Transverse colon (tissue), 4 donors: ENCODE results near the gene SMKR1. TPM values are rescaled to one million over a fixed set of nuclear protein-coding genes. Genes with fewer than 3 reads are reported as not detected.

ENCODE experiments used
- DNase-seq: peaks from one replicate; pipeline ENCODE4 v3.0.0-alpha.2; 2019
- H3K27ac ChIP-seq, 4 donors: fragments of 200-600 bp; sonication (generic); 2 replicates each; pipeline ENCODE4 v1.5.1; 2016 to 2018; ENCODE audit warnings: inconsistent platforms in 4 of 4
- H3K27me3 ChIP-seq: fragments of 200-600 bp; sonication (generic); 2 replicates; pipeline ENCODE4 v1.5.1; 2017; ENCODE audit warnings: inconsistent platforms
- H3K36me3 ChIP-seq, 4 donors: fragments of 200-600 bp; sonication (generic); 2 replicates each; pipeline ENCODE4 v1.5.1; 2017 to 2019; ENCODE audit warnings: inconsistent platforms in 4 of 4
- H3K4me1 ChIP-seq, 4 donors: fragments of 200-600 bp; sonication (generic); 2 replicates each; pipeline ENCODE4 v1.5.1; 2017 to 2020; ENCODE audit warnings: inconsistent platforms in 4 of 4
- H3K4me3 ChIP-seq, 4 donors: fragments of 200-600 bp; sonication (generic); 1 replicate in 1 of 4; 2 replicates in 3 of 4; pipeline versions ENCODE4 v1.5.1 to v1.6.1; 2017 to 2019; ENCODE audit warnings: inconsistent platforms in 4 of 4
- H3K9me3 ChIP-seq, 2 donors: fragments of 200-600 bp; sonication (generic); 2 replicates each; pipeline ENCODE4 v1.5.1; 2017 to 2019; ENCODE audit warnings: inconsistent platforms in 2 of 2
- CTCF ChIP-seq, 5 experiments: fragments of 200-600 bp in 3 of 5; fragments of 450-650 bp in 2 of 5; sonication (generic) in 3 of 5; IDR thresholded peaks; 1 replicate in 2 of 5; 2 replicates in 3 of 5; pipeline ENCODE4 v1.5.1; 2016 to 2017; ENCODE audit warnings: antibody characterized with exemption in 5 of 5, inconsistent platforms in 3 of 5, mild to moderate bottlenecking in 2 of 5, moderate library complexity in 1 of 5
- EP300 ChIP-seq: sonication (generic); formaldehyde crosslinking; IDR thresholded peaks from one replicate; pipeline ENCODE4 v1.6.1; 2017; ENCODE audit warnings: antibody characterized with exemption, low read depth
- POLR2A ChIP-seq: fragments of 450-650 bp; IDR thresholded peaks from one replicate; pipeline ENCODE4 v1.6.1; 2016; ENCODE audit warnings: antibody characterized with exemption, mild to moderate bottlenecking, moderate library complexity
- POLR2AphosphoS5 ChIP-seq, 3 donors: sonication (generic); formaldehyde crosslinking; IDR thresholded peaks; one replicate each; pipeline ENCODE4 v1.6.1; 2016; ENCODE audit warnings: antibody characterized with exemption in 3 of 3
- WGBS, 2 donors: methylation state at CpG; one replicate each; pipeline ENCODE4 v1.1.5; 2018; ENCODE audit warnings: low coverage in 1 of 2; 5-methylcytosine and 5-hydroxymethylcytosine counted together
- in situ Hi-C, 4 donors: fragments of 200-750 bp; cut with MboI; loops; one replicate each; pipeline versions ENCODE4 v1.15.0 to v1.15.1; 2017; ENCODE audit warnings: low sequenced_read_pairs in 3 of 4, low pct_ligation_motif_present in 1 of 4, low pct_unique_long_range_greater_than_20kb in 1 of 4
- intact Hi-C: fragments of 100-400 bp; cut with DNase I; formaldehyde crosslinking; loops from one replicate; pipeline ENCODE4 v1.15.1; 2023; ENCODE audit warnings: low total_unique reads
- total RNA-seq, 4 donors: library from RNA; depleted of rRNA; stranded (reverse); fragments of >200 nt; gene quantifications; one replicate each; pipeline ENCODE4 v1.1.0, GENCODE V29; 2016

The SMKR1 gene
- total RNA-seq, 4 donors from 2014 or later, result not detected

- no peak overlapping the region for H3K27ac ChIP-seq
- H3K9me3 ChIP-seq, result no peaks in the 10 kb centered on the region
- 89 to 100% methylated on average over 1 to 3 of the region's 3 CpGs for WGBS, 2 donors
- no peaks in the 10 kb centered on the region for H3K27me3 ChIP-seq
- intact Hi-C loops, result no loop called here
- H3K4me1 ChIP-seq, result peaks cover 0 to under 1% (median 0%) of the 10 kb centered on the region in 4 donors
- H3K4me3 ChIP-seq, result no peak overlapping the region
- in situ Hi-C loops, result loop anchor here (25.0 kb wide), 2 partner anchors 104 to 254 kb away; no protein-coding TSS in a partner anchor
- no peak for DNase-seq
- no peaks in the 10 kb centered on the region for H3K36me3 ChIP-seq
- TF ChIP-seq EP300, result no peak
- TF ChIP-seq CTCF (IDR thresholded peaks at IDR 0.05), result no peak
- TF ChIP-seq POLR2A, result no peak
- TF ChIP-seq POLR2AphosphoS5 (IDR thresholded peaks at IDR 0.05), result no peak
Measured at GRCh38 chr7:129466796-129467195, 35.5 kb upstream of the SMKR1 start.

- no peak overlapping the region for H3K4me3 ChIP-seq
- no peaks in the 10 kb centered on the region for H3K27me3 ChIP-seq
- no peak for DNase-seq
- no peak overlapping the region for H3K27ac ChIP-seq
- intact Hi-C loops (no loop called here), in situ Hi-C loops (loop anchor here (25.0 kb wide), 2 partner anchors 106 to 256 kb away; no protein-coding TSS in a partner anchor)
- WGBS, 2 donors, result 44 to 95% methylated on average over 1 of the region's 1 CpG
- H3K9me3 ChIP-seq, result no peaks in the 10 kb centered on the region
- TF ChIP-seq EP300 (no peak), POLR2AphosphoS5 (IDR thresholded peaks at IDR 0.05) (no peak), CTCF (IDR thresholded peaks at IDR 0.05) (no peak), POLR2A (no peak)
- H3K4me1 ChIP-seq, result peaks cover 0 to 5% (median 0%) of the 10 kb centered on the region in 4 donors
- no peaks in the 10 kb centered on the region for H3K36me3 ChIP-seq
Measured at GRCh38 chr7:129468087-129468486, 34.2 kb upstream of the SMKR1 start.

- no peak overlapping the region for H3K27ac ChIP-seq
- DNase-seq, result no peak
- intact Hi-C loops, result no loop called here
- TF ChIP-seq CTCF (IDR thresholded peaks at IDR 0.05), result no peak
- TF ChIP-seq EP300, result no peak
- TF ChIP-seq POLR2AphosphoS5 (IDR thresholded peaks at IDR 0.05), result no peak
- TF ChIP-seq POLR2A, result no peak
- H3K27me3 ChIP-seq, result no peaks in the 10 kb centered on the region
- no peaks in the 10 kb centered on the region for H3K9me3 ChIP-seq
- in situ Hi-C loops, result loop anchor here (25.0 kb wide), 2 partner anchors 106 to 256 kb away; no protein-coding TSS in a partner anchor
- 83 to 84% methylated on average over 3 to 4 of the region's 4 CpGs for WGBS, 2 donors
- peaks cover 0 to 5% (median 0%) of the 10 kb centered on the region in 4 donors for H3K4me1 ChIP-seq
- no peak overlapping the region for H3K4me3 ChIP-seq
- no peaks in the 10 kb centered on the region for H3K36me3 ChIP-seq
Measured at GRCh38 chr7:129468547-129468946, 33.8 kb upstream of the SMKR1 start.

GRCh38 chr7:129469930-129470329 is 32.4 kb upstream of the SMKR1 start:
- DNase-seq, result no peak
- Histone ChIP-seq H3K27me3 (no peaks in the 10 kb centered on the region), H3K36me3 (no peaks in the 10 kb centered on the region), H3K4me1 (peaks cover 0 to 5% (median 0%) of the 10 kb centered on the region in 4 donors), H3K4me3 (no peak overlapping the region), H3K9me3 (no peaks in the 10 kb centered on the region), H3K27ac (no peak overlapping the region)
- intact Hi-C loops (loop anchor here (5.0 kb wide), 1 partner anchor 103 kb away; no protein-coding TSS in a partner anchor), in situ Hi-C loops (loop anchor here (10.0 to 25.0 kb wide), 3 partner anchors 95 to 258 kb away; no protein-coding TSS in a partner anchor)
- TF ChIP-seq POLR2A, result no peak
- TF ChIP-seq EP300, result no peak
- TF ChIP-seq CTCF (IDR thresholded peaks at IDR 0.05), result no peak
- TF ChIP-seq POLR2AphosphoS5 (IDR thresholded peaks at IDR 0.05), result no peak
